GM12891 (cell line): ENCODE data around the gene TMEM150A.

Source experiments
- PAX5 ChIP-seq: IDR thresholded peaks from 2 replicates; pipeline ENCODE4 v1.6.1; 2011; ENCODE audit warnings: low read length, moderate library complexity, mild to moderate bottlenecking; ENCODE audit not compliant: insufficient read depth, severe bottlenecking
- POLR2A ChIP-seq: IDR thresholded peaks from 2 replicates; pipeline ENCODE4 v1.6.1; 2011; ENCODE audit warnings: low read depth, low read length, control low read depth
- POLR2AphosphoS5 ChIP-seq: IDR thresholded peaks from 2 replicates; pipeline ENCODE4 v1.6.1; 2011; ENCODE audit warnings: low read depth, low read length, control low read depth
- POU2F2 ChIP-seq: IDR thresholded peaks from 2 replicates; pipeline ENCODE4 v1.6.1; 2011; ENCODE audit warnings: low read depth, mild to moderate bottlenecking, control low read depth, low read length, moderate library complexity
- TAF1 ChIP-seq: IDR thresholded peaks from 2 replicates; pipeline ENCODE4 v1.6.1; 2011; ENCODE audit warnings: low read depth, low read length, control low read depth

GRCh38 chr2:85651097-85651496, 48.6 kb upstream of the TMEM150A start:
- TF ChIP-seq POLR2A (no peak), TAF1 (no peak), POU2F2 (no peak), POLR2AphosphoS5 (no peak), PAX5 (no peak)
